ENCODE results near the gene RC3H1.

Gene RC3H1

DNA sequence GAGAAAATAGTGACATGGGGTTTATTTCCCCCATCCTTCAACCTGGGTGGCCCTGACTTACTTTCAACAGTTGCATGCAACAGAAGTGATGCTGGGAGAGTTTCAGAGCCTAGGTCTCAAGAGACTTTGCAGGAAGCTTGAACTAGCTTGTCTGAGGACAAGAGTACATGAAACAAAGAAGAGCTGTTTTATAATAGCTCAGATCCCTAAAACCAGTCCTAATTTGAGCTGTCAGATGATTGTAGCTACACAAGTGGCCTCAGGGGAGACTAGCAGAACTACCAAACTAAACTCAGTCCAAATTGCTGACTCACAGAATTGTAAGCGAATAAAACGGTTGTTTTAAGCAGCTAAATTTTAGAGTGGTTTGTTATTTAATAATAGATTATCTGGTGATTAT, 17.1 kb downstream of the RC3H1 start:
- TF ChIP-seq, protein P1, sequence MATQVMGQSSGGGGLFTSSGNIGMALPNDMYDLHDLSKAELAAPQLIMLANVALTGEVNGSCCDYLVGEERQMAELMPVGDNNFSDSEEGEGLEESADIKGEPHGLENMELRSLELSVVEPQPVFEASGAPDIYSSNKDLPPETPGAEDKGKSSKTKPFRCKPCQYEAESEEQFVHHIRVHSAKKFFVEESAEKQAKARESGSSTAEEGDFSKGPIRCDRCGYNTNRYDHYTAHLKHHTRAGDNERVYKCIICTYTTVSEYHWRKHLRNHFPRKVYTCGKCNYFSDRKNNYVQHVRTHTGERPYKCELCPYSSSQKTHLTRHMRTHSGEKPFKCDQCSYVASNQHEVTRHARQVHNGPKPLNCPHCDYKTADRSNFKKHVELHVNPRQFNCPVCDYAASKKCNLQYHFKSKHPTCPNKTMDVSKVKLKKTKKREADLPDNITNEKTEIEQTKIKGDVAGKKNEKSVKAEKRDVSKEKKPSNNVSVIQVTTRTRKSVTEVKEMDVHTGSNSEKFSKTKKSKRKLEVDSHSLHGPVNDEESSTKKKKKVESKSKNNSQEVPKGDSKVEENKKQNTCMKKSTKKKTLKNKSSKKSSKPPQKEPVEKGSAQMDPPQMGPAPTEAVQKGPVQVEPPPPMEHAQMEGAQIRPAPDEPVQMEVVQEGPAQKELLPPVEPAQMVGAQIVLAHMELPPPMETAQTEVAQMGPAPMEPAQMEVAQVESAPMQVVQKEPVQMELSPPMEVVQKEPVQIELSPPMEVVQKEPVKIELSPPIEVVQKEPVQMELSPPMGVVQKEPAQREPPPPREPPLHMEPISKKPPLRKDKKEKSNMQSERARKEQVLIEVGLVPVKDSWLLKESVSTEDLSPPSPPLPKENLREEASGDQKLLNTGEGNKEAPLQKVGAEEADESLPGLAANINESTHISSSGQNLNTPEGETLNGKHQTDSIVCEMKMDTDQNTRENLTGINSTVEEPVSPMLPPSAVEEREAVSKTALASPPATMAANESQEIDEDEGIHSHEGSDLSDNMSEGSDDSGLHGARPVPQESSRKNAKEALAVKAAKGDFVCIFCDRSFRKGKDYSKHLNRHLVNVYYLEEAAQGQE (IDR thresholded peaks at IDR 0.05; ENCODE audit: insufficient read depth in 1 of 2, low read depth in 2 of 2, low read length in 2 of 2) = no peak
- no peak for TF ChIP-seq TAF1 (IDR thresholded peaks at IDR 0.05; ENCODE audit: borderline replicate concordance, insufficient read depth, low read length)

DNA sequence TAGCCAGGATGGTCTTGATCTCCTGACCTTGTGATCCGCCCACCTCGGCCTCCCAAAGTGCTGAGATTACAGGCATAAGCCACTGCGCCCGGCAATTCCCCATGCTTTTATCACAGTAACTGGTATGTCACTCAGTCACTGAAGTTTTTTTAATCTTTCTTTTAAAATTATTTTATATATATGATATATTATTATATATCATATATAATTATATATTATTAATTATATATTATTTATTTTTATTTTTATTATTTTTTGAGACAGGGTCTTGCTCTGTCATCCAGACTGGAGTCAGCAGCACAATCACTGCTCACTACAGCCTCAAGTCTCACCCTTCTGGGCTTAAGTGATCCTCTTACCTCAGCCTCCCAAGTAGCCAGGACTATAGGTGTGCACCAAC, 18.3 kb downstream of the RC3H1 start:
- no peak for TF ChIP-seq TAF1 (IDR thresholded peaks at IDR 0.05; ENCODE audit: borderline replicate concordance, insufficient read depth, low read length)
- TF ChIP-seq, protein P1 (IDR thresholded peaks at IDR 0.05; ENCODE audit: insufficient read depth in 1 of 2, low read depth in 2 of 2, low read length in 2 of 2) = no peak
- TF ChIP-seq POLR2AphosphoS5 (IDR thresholded peaks at IDR 0.05; ENCODE audit: low read depth, low read length) = no peak
- no peak for TF ChIP-seq FOXP2 (optimal IDR thresholded peaks at IDR 0.05; ENCODE audit: borderline replicate concordance, extremely low read depth, extremely low read length, insufficient read depth)
- no peak for TF ChIP-seq SIN3A (IDR thresholded peaks at IDR 0.05; ENCODE audit: borderline replicate concordance, insufficient read depth, low read length)

DNA sequence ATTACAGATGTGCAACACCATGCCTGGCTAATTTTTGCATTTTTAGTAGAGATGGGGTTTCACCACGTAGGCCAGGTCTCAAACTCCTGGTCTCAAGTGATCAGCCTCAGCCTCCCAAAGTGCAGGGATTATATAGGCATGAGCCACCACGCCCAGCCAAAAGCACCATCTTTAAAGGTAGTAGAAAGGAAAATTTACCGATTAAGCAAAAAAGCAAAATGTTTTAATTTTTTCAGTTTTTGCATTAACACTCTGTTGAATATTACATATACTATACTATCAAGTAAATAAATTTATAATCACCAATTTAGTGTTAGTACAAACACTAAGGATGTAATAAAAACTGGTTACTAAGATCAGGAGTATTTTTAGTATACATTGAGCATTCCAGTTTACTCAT, 20.6 kb downstream of the RC3H1 start:
- TF ChIP-seq, protein P1 (IDR thresholded peaks at IDR 0.05; ENCODE audit: insufficient read depth in 1 of 2, low read depth in 2 of 2, low read length in 2 of 2) = no peak
- TF ChIP-seq SIN3A (IDR thresholded peaks at IDR 0.05; ENCODE audit: borderline replicate concordance, insufficient read depth, low read length) (no peak), FOXP2 (optimal IDR thresholded peaks at IDR 0.05; ENCODE audit: borderline replicate concordance, extremely low read depth, extremely low read length, insufficient read depth) (no peak), TAF1 (IDR thresholded peaks at IDR 0.05; ENCODE audit: borderline replicate concordance, insufficient read depth, low read length) (no peak), POLR2AphosphoS5 (IDR thresholded peaks at IDR 0.05; ENCODE audit: low read depth, low read length) (no peak)

DNA sequence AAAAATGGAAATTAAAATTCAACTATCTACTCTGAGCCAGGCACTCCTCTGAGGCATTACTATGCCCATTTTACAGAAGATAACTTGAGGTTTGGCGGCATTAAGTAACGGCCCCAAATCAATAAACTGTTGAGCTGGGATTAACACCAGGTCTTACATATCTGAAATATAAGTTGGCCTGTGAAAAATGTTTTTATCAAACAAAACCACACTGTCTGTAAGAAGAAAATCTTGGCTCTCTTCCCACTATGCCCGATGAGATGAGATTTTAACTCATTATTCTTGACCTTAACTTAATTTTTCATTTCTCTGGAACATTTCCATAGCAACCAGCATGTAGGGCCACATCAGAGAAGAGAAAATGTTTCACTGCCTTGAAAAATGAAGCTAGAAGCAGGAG, 21.8 kb downstream of the RC3H1 start:
- TF ChIP-seq POLR2AphosphoS5 (IDR thresholded peaks at IDR 0.05; ENCODE audit: low read depth, low read length) (no peak), TAF1 (IDR thresholded peaks at IDR 0.05; ENCODE audit: borderline replicate concordance, insufficient read depth, low read length) (no peak), SIN3A (IDR thresholded peaks at IDR 0.05; ENCODE audit: borderline replicate concordance, insufficient read depth, low read length) (no peak), FOXP2 (optimal IDR thresholded peaks at IDR 0.05; ENCODE audit: borderline replicate concordance, extremely low read depth, extremely low read length, insufficient read depth) (no peak)
- TF ChIP-seq, protein P1 (IDR thresholded peaks at IDR 0.05; ENCODE audit: insufficient read depth in 1 of 2, low read depth in 2 of 2, low read length in 2 of 2) = no peak

DNA sequence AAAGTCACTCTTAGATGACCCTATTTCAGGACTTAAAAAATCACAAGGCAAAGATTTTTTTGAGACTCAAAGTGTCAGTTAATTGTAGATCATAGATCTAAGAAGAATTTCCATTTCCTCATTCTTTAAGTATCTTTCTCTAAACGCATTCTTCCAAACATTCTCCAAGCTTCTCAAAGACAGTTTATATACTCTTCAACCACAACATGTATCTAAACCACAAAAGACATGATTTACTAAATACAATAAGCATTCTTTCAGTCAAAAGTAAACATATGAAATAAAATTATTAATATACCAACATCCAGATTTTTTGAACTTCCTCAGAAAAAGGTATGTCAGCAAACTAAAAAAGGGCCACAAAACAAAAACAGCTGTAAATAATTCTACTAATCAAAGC, 24.4 kb downstream of the RC3H1 start:
- TF ChIP-seq, protein P1 (IDR thresholded peaks at IDR 0.05; ENCODE audit: insufficient read depth in 1 of 2, low read depth in 2 of 2, low read length in 2 of 2) = no peak
- TF ChIP-seq FOXP2 (optimal IDR thresholded peaks at IDR 0.05; ENCODE audit: borderline replicate concordance, extremely low read depth, extremely low read length, insufficient read depth) = no peak
- TF ChIP-seq TAF1 (IDR thresholded peaks at IDR 0.05; ENCODE audit: borderline replicate concordance, insufficient read depth, low read length) = no peak
- no peak for TF ChIP-seq SIN3A (IDR thresholded peaks at IDR 0.05; ENCODE audit: borderline replicate concordance, insufficient read depth, low read length)

Data from PFSK-1 (cell line).